ENCODE measurements around the gene KCNJ6.

GRCh38 chr21:37593740-37594471 is 322.4 kb downstream of the KCNJ6 start:
- no peak for TF ChIP-seq FOXM1 (IDR thresholded peaks at IDR 0.05; ENCODE audit: borderline replicate concordance)
- TF ChIP-seq SUZ12 (IDR thresholded peaks at IDR 0.05), result no peak
- TF ChIP-seq SP1 (IDR thresholded peaks at IDR 0.05), result no peak
- TF ChIP-seq ELF4 (IDR thresholded peaks at IDR 0.05), result no peak
- TF ChIP-seq ARNT (IDR thresholded peaks at IDR 0.05), result no peak
- no peak for TF ChIP-seq BHLHE40 (IDR thresholded peaks at IDR 0.05; ENCODE audit: borderline replicate concordance)
- no peak for TF ChIP-seq NFRKB (IDR thresholded peaks at IDR 0.05)
- TF ChIP-seq PKNOX1 (IDR thresholded peaks at IDR 0.05), result no peak
- TF ChIP-seq FOXA1 (IDR thresholded peaks at IDR 0.05), result no peak

All from HEK293T (cell line).